ENCODE data around the gene CRISPLD2.

GRCh38 chr16:84899414-84899813, 79.6 kb downstream of the CRISPLD2 start:
- no peak for TF ChIP-seq CTCF (IDR thresholded peaks at IDR 0.05; ENCODE audit: low read depth, low read length)
- TF ChIP-seq EZH2phosphoT487 (IDR thresholded peaks at IDR 0.05; ENCODE audit: low read depth), result no peak

All from OCI-LY3 (cell line).